DMS153 treated with DMSO at 0.1 percent for 48 hours (cell line): ENCODE data around the gene CD151.

ENCODE experiments used
- DNase-seq: peaks from one replicate; lab custom pipeline; 2025; ENCODE audit not compliant: unreplicated experiment; lab: John Stamatoyannopoulos, UW

The CD151 gene

DNA sequence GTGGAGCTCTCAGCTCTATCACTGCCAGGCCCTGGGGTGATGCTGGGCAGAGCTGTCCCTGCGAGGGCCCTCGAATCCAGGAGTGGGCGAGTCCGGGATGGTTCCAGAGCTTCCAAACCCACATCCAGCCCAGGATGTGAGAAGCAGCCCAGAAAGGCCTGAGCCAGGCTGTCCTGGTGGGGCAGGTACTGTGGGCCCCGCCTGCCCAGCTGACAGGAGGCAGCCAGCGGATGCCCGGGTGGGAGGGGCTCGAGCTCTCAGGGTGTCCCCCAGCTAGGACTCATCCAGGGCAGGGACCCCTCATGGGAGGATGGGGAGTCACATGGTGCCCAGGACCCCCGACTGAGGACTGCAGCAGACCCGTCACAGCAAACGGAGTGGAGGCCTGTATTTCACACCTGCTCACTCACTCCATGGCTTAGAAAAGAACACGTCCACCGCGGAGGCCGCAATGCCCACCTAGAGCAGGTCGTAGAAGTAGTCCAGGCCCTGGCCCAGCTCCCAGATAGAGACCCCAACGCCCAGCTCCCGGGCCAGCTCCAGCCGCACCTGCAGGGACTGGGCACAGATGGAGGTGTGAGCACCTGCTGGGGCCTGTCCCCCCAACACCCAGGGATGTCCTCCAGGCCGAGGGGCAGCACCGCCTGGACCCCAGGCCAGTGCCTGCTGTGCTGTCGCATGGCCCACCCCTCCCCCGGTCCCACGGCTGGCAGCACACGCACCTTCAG is 36.8 kb downstream of the CD151 start:
- no peak for DNase-seq

GRCh38 chr11:870127-870413 is 37.3 kb downstream of the CD151 start:
- no peak for DNase-seq

- DNase-seq = no peak
Measured at GRCh38 chr11:870418-870817, 37.7 kb downstream of the CD151 start.

DNA sequence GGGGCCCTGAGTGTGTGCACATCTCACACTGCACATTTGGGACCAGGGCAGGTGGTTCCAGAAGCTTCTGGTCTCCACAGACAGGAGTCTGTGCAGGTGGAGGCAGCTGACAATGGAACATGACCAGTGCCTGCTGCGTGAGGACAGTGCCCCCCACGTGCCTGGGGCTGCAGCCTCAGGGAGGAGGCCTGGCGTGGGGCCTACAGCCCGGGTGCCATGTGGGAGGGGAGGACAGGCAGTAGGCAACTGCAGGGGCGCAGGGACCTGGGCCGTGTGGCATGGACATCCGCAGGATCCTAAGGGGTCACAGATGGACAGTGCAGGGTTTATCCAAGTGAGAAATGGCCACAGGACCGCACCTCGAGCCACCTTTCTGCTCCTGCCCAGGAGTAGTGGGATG is 38.7 kb downstream of the CD151 start:
- DNase-seq = no peak

DNA sequence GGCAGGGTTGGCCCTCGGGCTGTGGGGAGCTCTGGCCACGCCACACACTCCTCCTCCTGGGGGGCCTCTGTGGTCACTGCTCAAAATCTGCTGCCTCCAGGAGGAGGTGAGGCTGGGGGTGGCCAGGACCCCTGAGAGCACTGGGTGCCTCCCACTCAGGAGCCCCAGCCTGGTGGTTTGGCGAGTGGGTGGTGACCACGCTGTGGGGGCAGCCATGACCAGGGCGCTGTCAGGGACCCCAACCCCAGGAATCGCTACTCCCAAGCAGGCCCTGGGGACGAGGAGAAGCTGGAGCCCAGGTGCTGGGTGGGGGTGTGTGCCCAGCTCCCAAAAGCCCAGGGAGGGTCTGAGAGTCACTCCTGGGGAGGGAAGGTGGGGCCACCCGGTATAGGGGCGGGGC is 40.0 kb downstream of the CD151 start:
- DNase-seq = no peak

- no peak for DNase-seq
Measured at GRCh38 chr11:873706-874105, 41.0 kb downstream of the CD151 start.

- no peak for DNase-seq
Measured at GRCh38 chr11:875203-875602, 42.5 kb downstream of the CD151 start.

DNA sequence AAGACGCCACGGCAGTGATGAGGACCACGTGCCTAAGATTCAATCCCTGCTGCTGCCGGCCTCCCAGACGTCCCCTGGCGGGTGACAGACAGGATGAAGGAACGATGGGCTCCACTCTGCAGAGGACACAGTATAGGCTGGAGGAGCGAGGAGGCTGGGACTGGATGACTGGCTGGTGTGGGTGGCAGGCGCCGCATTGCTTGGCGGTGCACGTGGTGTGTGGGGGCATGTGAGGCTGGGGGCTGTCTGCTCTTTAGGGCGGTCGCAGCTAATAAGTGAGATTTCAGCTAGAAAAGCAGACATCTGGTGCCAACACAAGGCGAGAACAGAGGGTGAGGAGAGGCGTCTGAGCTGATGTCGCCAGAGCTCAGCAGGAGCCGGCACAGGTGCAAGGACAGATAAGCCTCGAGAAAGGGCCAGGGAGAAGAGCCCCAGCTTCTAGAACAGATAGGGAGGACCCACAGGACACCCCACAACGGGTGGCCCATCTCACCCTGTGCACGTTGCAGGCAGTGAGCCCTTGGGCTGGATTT is 43.1 kb downstream of the CD151 start:
- no peak for DNase-seq

- no peak for DNase-seq
Measured at GRCh38 chr11:876545-876944, 43.8 kb downstream of the CD151 start.

DNA sequence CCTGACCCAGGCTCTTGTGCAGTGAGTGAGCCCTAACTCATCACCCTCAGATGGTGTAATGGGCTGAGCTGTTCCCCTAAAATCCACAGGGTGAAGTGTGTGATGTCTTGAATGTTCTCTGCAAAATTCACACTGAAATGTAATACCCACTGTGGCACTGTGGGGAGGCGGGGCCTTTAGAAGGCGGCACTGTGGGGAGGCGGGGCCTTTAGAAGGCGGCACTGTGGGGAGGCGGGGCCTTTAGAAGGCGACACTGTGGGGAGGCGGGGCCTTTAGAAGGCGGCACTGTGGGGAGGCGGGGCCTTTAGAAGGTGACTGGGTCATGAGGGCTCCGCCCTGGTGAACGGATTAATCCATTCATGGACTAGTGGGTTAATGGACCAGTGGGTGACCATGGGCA is 44.8 kb downstream of the CD151 start:
- no peak for DNase-seq

GRCh38 chr11:880447-880846 is 47.7 kb downstream of the CD151 start:
- no peak for DNase-seq

- DNase-seq = no peak
Measured at GRCh38 chr11:882596-882995, 49.8 kb downstream of the CD151 start.

DNA sequence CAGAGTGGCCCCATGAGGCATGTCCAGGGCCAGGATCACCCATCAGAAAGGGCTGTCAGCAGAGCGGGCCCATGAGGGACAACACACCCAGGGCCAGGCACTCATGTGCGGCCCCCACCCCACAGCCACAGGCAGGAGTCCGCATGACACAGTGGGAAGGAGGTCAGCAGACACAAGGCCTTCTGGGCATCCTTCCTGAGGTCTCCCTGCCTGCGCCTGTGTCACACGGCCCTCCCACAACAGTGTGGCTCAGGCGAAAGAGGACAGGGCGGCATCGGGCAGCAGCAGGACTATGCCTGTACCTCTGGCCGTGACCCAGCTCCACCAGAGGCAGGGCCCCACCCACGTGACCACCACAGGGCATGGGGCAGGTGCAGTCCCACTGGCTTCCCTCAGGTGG is 50.8 kb downstream of the CD151 start:
- DNase-seq = no peak

DNA sequence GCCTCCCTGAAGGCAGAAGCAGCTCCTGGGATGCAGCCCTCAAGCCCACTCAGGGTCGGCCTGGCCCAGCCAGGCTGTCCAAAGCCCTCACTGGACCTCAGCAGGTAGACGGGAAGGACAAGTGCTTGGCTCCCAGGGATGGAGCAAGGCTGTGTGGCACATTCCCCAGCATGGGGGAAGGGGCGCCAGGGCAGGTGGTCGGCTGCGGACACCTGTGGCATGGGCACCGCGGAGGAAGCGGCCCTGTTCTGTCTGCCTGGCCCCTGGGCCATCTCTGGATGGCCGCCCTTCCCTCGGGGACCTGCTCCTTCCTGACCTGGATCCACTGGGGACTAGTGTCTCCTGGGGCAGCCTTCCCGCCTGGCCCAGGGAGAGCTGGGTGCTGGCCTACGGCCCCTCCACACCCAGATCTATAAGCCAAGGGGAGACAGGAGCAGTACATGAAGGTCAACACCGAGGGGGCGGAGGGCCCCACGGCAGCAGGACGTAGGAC is 51.9 kb downstream of the CD151 start:
- DNase-seq = no peak

DNA sequence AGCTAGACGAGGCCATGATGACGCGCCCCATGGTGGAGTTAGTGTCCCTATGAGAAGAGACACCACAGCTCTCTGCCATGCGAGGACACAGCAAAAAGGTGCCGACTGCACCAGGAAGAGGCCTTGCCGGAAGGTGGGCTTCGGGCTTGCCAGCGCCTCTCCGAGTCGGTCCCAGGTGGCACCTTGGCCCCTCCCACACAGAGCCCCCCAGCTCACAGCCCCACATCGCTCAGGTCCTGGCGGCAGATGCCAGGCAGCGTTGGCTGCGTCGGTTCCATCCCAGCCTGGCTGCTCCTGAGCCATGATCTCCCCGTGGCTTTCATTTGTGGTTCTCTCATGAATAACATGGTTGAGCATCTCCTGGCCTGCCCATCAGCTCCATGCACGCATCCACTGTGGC is 53.8 kb downstream of the CD151 start:
- DNase-seq = no peak

DNA sequence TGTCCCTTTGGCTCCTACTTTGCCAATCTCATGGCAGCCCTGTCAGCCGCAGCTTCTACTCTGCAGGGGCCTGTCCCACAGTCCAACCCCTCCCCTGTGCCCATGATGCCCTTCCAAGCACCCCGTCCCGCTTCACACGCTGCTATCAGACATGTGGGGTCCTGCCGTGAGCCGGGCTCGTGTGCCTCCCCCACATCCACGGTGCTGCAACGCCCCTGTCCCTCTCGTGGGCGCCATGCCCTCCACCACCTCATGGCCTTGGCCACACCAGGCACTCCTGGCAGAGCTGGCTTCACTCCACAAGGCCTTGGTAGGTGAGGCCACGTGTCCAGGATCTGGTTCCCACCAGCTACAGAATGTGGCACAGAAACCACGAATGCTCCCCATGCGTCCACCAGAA is 54.8 kb downstream of the CD151 start:
- no peak for DNase-seq
